ENCODE results near the gene CDCA8.

The CDCA8 gene

GRCh38 chr1:37714226-37714625, 21.9 kb downstream of the CDCA8 start:
- in situ Hi-C loops (cut with MboI; ENCODE audit: low sequenced_read_pairs), result no loop called here

- in situ Hi-C loops (cut with MboI; ENCODE audit: low sequenced_read_pairs), result no loop called here
Observed at GRCh38 chr1:37714689-37715088, 22.4 kb downstream of the CDCA8 start.

GRCh38 chr1:37716321-37716720, 24.0 kb downstream of the CDCA8 start:
- in situ Hi-C loops (cut with MboI; ENCODE audit: low sequenced_read_pairs), result no loop called here

- in situ Hi-C loops (cut with MboI; ENCODE audit: low sequenced_read_pairs), result no loop called here
Observed at GRCh38 chr1:37717631-37718030, 25.3 kb downstream of the CDCA8 start.

- in situ Hi-C loops (cut with MboI; ENCODE audit: low sequenced_read_pairs), result no loop called here
Observed at GRCh38 chr1:37718181-37718900, 26.0 kb downstream of the CDCA8 start.

GRCh38 chr1:37718901-37719571, 26.7 kb downstream of the CDCA8 start:
- in situ Hi-C loops (cut with MboI; ENCODE audit: low sequenced_read_pairs), result no loop called here

GRCh38 chr1:37719572-37720195, 27.4 kb downstream of the CDCA8 start:
- in situ Hi-C loops (cut with MboI; ENCODE audit: low sequenced_read_pairs), result no loop called here

- in situ Hi-C loops (cut with MboI; ENCODE audit: low sequenced_read_pairs), result no loop called here
Observed at GRCh38 chr1:37720231-37721130, 28.2 kb downstream of the CDCA8 start.

GRCh38 chr1:37721565-37721964, 29.2 kb downstream of the CDCA8 start:
- in situ Hi-C loops (cut with MboI; ENCODE audit: low sequenced_read_pairs), result no loop called here

- in situ Hi-C loops (cut with MboI; ENCODE audit: low sequenced_read_pairs), result no loop called here
Observed at GRCh38 chr1:37722181-37723071, 30.1 kb downstream of the CDCA8 start.

GRCh38 chr1:37723072-37723389, 30.7 kb downstream of the CDCA8 start:
- in situ Hi-C loops (cut with MboI; ENCODE audit: low sequenced_read_pairs), result no loop called here

GRCh38 chr1:37723390-37724078, 31.2 kb downstream of the CDCA8 start:
- in situ Hi-C loops (cut with MboI; ENCODE audit: low sequenced_read_pairs), result no loop called here

- in situ Hi-C loops (cut with MboI; ENCODE audit: low sequenced_read_pairs), result no loop called here
Observed at GRCh38 chr1:37724575-37724974, 32.3 kb downstream of the CDCA8 start.

GRCh38 chr1:37725851-37726613, 33.7 kb downstream of the CDCA8 start:
- in situ Hi-C loops (cut with MboI; ENCODE audit: low sequenced_read_pairs), result no loop called here

GRCh38 chr1:37726751-37727585, 34.7 kb downstream of the CDCA8 start:
- in situ Hi-C loops (cut with MboI; ENCODE audit: low sequenced_read_pairs), result no loop called here

- in situ Hi-C loops (cut with MboI; ENCODE audit: low sequenced_read_pairs), result no loop called here
Observed at GRCh38 chr1:37728416-37728815, 36.1 kb downstream of the CDCA8 start.

GRCh38 chr1:37730376-37730775, 38.1 kb downstream of the CDCA8 start:
- in situ Hi-C loops (cut with MboI; ENCODE audit: low sequenced_read_pairs), result no loop called here
